Measurements from ENCODE around the gene NEIL1. TPM values are rescaled to one million over a fixed set of nuclear protein-coding genes. Genes with fewer than 3 reads are reported as not detected.

NEIL1 gene
- total RNA-seq, 3 donors from 2014 or later = 38.0 to 67.9 (median 41.4) TPM

DNA sequence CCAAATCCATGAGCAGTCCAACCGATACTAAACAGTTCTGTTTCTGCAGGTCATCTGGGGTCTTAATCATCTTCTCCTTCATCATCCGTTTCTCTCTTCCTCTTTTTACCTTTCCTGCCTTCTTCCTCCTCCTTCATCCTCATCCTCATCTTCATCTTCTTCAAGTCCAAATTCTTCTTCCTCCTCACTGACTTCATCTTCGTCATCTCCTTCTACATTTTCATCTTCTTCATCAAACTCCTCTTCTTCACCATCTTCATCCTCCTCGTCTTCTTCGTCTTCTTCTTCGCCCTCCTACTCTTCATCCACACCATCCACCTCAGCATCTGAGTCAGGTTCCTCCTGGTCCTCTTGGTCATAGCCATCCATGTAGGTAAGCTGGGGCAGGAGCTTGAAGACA, 25.1 kb upstream of the NEIL1 start:
- no peaks in the 10 kb centered on the region for H3K36me3 ChIP-seq (ENCODE audit: low read depth)
- ATAC-seq (no peak), DNase-seq (no peak)
- H3K4me3 ChIP-seq = no peak overlapping the region
- TF ChIP-seq, protein P1, sequence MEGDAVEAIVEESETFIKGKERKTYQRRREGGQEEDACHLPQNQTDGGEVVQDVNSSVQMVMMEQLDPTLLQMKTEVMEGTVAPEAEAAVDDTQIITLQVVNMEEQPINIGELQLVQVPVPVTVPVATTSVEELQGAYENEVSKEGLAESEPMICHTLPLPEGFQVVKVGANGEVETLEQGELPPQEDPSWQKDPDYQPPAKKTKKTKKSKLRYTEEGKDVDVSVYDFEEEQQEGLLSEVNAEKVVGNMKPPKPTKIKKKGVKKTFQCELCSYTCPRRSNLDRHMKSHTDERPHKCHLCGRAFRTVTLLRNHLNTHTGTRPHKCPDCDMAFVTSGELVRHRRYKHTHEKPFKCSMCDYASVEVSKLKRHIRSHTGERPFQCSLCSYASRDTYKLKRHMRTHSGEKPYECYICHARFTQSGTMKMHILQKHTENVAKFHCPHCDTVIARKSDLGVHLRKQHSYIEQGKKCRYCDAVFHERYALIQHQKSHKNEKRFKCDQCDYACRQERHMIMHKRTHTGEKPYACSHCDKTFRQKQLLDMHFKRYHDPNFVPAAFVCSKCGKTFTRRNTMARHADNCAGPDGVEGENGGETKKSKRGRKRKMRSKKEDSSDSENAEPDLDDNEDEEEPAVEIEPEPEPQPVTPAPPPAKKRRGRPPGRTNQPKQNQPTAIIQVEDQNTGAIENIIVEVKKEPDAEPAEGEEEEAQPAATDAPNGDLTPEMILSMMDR (IDR thresholded peaks at IDR 0.05) = no peak
- no peaks in the 10 kb centered on the region for H3K4me1 ChIP-seq (ENCODE audit: low read depth)
- intact Hi-C loops (cut with DNase I, micrococcal nuclease) = no loop called here
- H3K9me3 ChIP-seq = no peaks in the 10 kb centered on the region

DNA sequence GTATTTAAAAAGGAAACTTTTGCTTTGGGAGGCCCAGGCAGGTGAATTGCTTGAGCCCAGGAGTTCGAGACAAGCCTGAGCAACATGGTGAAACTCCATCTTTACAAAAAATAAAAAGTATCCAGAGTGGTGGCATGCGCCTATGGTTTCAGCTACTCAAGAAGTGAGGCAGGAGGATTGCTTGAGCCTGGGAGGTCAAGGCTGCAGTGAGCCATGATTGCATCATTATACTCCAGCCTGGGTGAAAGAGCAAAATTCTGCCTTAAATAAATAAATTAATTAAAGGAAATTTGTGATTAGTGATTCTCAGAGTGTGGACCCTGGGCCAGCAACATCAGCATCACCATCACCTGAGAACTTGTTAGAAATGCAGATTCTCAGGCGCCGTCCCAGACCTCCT, 20.9 kb upstream of the NEIL1 start:
- TF ChIP-seq, protein P1 (IDR thresholded peaks at IDR 0.05) = no peak
- H3K4me3 ChIP-seq = no peak overlapping the region
- no peaks in the 10 kb centered on the region for H3K36me3 ChIP-seq (ENCODE audit: low read depth)
- no peak for DNase-seq
- intact Hi-C loops (cut with DNase I, micrococcal nuclease) = no loop called here
- H3K9me3 ChIP-seq = no peaks in the 10 kb centered on the region
- H3K4me1 ChIP-seq (ENCODE audit: low read depth) = no peaks in the 10 kb centered on the region
- no peak for ATAC-seq

DNA sequence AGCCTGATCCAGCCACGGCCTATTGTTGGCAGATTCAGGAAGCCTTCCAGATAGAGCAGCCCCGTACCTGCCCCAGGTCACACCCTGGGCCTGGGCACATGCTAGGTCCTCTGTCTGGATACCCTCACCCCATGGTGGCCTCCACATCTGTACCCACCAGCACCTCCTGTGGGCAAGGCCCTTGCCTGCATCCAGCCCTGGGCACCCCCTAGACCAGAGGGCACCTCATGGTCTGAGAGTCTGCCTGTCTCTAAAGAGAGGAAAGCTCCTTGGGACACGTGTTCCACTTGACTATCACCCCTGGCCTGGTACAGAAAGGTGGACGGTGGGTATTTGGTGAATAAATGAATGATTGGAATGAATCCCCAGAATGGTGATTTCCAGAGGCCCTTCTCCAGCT, 19.8 kb upstream of the NEIL1 start:
- no peak overlapping the region for H3K4me3 ChIP-seq
- intact Hi-C loops (cut with DNase I, micrococcal nuclease) = no loop called here
- no peaks in the 10 kb centered on the region for H3K4me1 ChIP-seq (ENCODE audit: low read depth)
- H3K9me3 ChIP-seq = no peaks in the 10 kb centered on the region
- TF ChIP-seq, protein P1 (IDR thresholded peaks at IDR 0.05) = no peak
- ATAC-seq = no peak
- no peaks in the 10 kb centered on the region for H3K36me3 ChIP-seq (ENCODE audit: low read depth)
- no peak for DNase-seq

DNA sequence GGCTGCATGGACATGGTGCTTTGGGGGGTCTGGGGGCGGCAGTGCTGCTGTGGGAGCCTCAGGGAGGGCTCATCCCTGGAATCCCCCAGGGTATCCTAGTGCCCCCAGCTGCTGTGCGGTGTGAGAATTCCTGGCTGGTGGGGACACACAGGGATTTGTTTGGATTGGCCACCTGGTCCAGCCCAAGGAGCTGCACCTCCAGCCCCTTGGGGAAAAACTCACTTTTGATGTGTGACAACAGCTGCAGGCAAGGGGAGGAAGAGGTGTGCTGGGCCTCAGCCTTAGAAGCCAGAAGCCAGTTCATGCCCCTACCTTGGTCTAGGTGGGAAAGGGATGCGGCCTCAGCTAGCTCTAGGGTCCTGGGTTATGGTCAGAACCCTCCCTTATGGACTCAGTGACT, 19.3 kb upstream of the NEIL1 start:
- H3K9me3 ChIP-seq = no peaks in the 10 kb centered on the region
- no peaks in the 10 kb centered on the region for H3K4me1 ChIP-seq (ENCODE audit: low read depth)
- H3K4me3 ChIP-seq = no peak overlapping the region
- no peaks in the 10 kb centered on the region for H3K36me3 ChIP-seq (ENCODE audit: low read depth)
- ATAC-seq = no peak
- DNase-seq = no peak
- TF ChIP-seq, protein P1 (IDR thresholded peaks at IDR 0.05) = no peak
- intact Hi-C loops (cut with DNase I, micrococcal nuclease) = no loop called here

DNA sequence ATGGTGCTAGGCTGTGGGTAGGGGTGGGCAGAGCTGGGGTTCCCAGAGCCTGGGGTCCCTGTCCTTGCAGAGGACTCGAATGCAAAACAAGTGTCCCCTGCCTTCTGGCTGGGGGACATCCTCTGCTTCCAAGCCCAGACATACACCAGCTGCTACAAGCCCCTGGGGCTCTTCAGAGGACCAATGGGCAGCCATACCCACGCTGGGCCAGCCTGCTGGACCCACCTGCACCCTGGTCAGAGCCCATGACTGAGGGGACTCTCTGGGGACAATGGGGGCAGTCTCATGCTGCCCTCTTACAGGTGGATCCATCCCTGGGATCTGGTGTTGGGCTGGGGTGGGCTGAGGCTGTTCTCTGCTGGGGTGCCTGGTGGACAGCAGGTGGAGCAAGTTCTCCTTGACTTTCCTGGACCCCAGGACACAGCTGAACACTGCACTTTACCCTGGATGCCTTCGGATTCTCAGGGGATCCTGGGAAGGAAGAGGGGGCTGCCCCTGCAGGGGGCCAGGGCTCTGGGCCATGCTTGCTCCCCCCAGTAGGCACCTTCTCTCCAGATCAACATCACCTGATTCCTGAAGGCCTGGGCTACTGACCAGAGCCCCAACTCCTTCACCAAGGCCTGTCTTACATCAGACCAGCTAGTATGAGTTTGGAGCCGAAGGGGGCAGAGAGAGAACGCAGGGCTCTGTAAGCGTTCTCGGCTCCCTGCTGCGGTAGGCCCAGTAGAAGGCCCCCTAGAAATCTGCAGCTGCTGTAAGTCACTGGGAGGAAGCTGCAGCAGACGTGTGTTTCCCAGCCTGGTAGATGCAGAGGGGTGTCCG, 18.1 kb upstream of the NEIL1 start:
- Histone ChIP-seq H3K4me3 (no peak overlapping the region), H3K36me3 (ENCODE audit: low read depth) (no peaks in the 10 kb centered on the region), H3K4me1 (ENCODE audit: low read depth) (no peaks in the 10 kb centered on the region), H3K9me3 (no peaks in the 10 kb centered on the region)
- DNase-seq = no peak
- ATAC-seq = no peak
- TF ChIP-seq, protein P1 (IDR thresholded peaks at IDR 0.05) = no peak
- intact Hi-C loops (cut with DNase I, micrococcal nuclease) = no loop called here

Measured in mucosa of descending colon (tissue), 3 donors.